Pons (tissue), 1 donor: ENCODE results near the gene ABTB2.
"Not testable (repeated sequence)": the region's sequence is repeated elsewhere in the genome, so short reads cannot be mapped to it uniquely, and the experiment has no call there.

Source experiments
- DNase-seq: peaks from one replicate; pipeline ENCODE4 v3.0.0-alpha.2; 2016; ENCODE audit warnings: low spot score

Gene ABTB2

GRCh38 chr11:34238533-34238932 is 119.3 kb downstream of the ABTB2 start:
- no peak for DNase-seq

- no peak for DNase-seq
These were observed 121.2 kb downstream of the ABTB2 start for GRCh38 chr11:34236572-34236971.

GRCh38 chr11:34235591-34236071 is 122.2 kb downstream of the ABTB2 start:
- DNase-seq, result no peak

- DNase-seq, result no peak
These were observed 122.6 kb downstream of the ABTB2 start for GRCh38 chr11:34235189-34235588.

- DNase-seq, result no peak
These were observed 123.6 kb downstream of the ABTB2 start for GRCh38 chr11:34234086-34234740.

- no peak for DNase-seq
These were observed 124.6 kb downstream of the ABTB2 start for GRCh38 chr11:34233215-34233614.

GRCh38 chr11:34232807-34233206 is 125.0 kb downstream of the ABTB2 start:
- no peak for DNase-seq

GRCh38 chr11:34226210-34226609 is 131.6 kb downstream of the ABTB2 start:
- DNase-seq, result no peak

- DNase-seq, result no peak
These were observed 132.7 kb downstream of the ABTB2 start for GRCh38 chr11:34225091-34225490.

GRCh38 chr11:34224434-34224966 is 133.3 kb downstream of the ABTB2 start:
- DNase-seq, result peak; percentile 58

- DNase-seq, result no peak
These were observed 133.9 kb downstream of the ABTB2 start for GRCh38 chr11:34223907-34224306.

GRCh38 chr11:34223021-34223813 is 134.6 kb downstream of the ABTB2 start:
- DNase-seq, result no peak

- DNase-seq, result no peak
These were observed 135.8 kb downstream of the ABTB2 start for GRCh38 chr11:34222030-34222429.

- DNase-seq, result no peak
These were observed 137.9 kb downstream of the ABTB2 start for GRCh38 chr11:34219941-34220370.

GRCh38 chr11:34219279-34219678 is 138.5 kb downstream of the ABTB2 start:
- no peak for DNase-seq

GRCh38 chr11:34218756-34219155 is 139.1 kb downstream of the ABTB2 start:
- DNase-seq, result not testable (repeated sequence)

GRCh38 chr11:34218067-34218466 is 139.7 kb downstream of the ABTB2 start:
- no peak for DNase-seq

- no peak for DNase-seq
These were observed 141.1 kb downstream of the ABTB2 start for GRCh38 chr11:34216706-34217105.

GRCh38 chr11:34215806-34216453 is 141.9 kb downstream of the ABTB2 start:
- DNase-seq, result no peak

- no peak for DNase-seq
These were observed 142.6 kb downstream of the ABTB2 start for GRCh38 chr11:34214961-34215805.

GRCh38 chr11:34213366-34213765 is 144.4 kb downstream of the ABTB2 start:
- DNase-seq, result no peak

- DNase-seq, result no peak
These were observed 145.2 kb downstream of the ABTB2 start for GRCh38 chr11:34212566-34212965.
